ENCODE data around the gene ITGA8. TPM values are rescaled to one million over a fixed set of nuclear protein-coding genes. Genes with fewer than 3 reads are reported as not detected.
"Not testable (repeated sequence)": the region's sequence is repeated elsewhere in the genome, so short reads cannot be mapped to it uniquely, and the experiment has no call there.

The ITGA8 gene
- total RNA-seq, 1 donor from 2014 or later, result not detected

DNA sequence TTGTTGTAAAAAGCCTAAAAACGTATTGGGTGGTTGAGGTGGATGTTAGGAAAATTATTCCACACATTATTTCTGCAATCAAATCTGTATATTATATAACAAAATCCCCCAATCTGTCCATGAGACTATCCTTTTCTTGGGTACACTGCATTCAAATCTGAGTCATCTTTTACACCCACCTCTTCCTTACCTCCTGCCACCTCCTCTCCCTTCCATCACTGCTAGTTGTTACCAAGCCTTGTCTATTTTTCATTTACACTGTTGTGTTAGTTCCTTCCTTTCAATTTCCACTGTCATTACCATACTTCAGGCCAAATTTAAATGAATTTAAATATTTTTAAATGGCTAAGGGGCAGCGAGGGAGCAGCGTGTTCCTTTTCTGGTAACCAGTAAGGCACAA is 83.3 kb downstream of the ITGA8 start:
- Mint-ChIP-seq H3K4me1 (no peaks in the 10 kb centered on the region), H3K36me3 (ENCODE audit: low read depth) (no peaks in the 10 kb centered on the region), H3K4me3 (no peak overlapping the region), H3K27ac (no peak overlapping the region), H3K9me3 (no peaks in the 10 kb centered on the region), H3K27me3 (no peaks in the 10 kb centered on the region)
- ChIA-PET POLR2A (no interaction called here), CTCF (no interaction called here)
- TF ChIP-seq, protein P1, sequence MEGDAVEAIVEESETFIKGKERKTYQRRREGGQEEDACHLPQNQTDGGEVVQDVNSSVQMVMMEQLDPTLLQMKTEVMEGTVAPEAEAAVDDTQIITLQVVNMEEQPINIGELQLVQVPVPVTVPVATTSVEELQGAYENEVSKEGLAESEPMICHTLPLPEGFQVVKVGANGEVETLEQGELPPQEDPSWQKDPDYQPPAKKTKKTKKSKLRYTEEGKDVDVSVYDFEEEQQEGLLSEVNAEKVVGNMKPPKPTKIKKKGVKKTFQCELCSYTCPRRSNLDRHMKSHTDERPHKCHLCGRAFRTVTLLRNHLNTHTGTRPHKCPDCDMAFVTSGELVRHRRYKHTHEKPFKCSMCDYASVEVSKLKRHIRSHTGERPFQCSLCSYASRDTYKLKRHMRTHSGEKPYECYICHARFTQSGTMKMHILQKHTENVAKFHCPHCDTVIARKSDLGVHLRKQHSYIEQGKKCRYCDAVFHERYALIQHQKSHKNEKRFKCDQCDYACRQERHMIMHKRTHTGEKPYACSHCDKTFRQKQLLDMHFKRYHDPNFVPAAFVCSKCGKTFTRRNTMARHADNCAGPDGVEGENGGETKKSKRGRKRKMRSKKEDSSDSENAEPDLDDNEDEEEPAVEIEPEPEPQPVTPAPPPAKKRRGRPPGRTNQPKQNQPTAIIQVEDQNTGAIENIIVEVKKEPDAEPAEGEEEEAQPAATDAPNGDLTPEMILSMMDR (IDR thresholded peaks at IDR 0.05), result no peak
- intact Hi-C loops (cut with micrococcal nuclease), result no loop called here
- ATAC-seq (ENCODE audit: low read depth) (no peak), DNase-seq (no peak)

DNA sequence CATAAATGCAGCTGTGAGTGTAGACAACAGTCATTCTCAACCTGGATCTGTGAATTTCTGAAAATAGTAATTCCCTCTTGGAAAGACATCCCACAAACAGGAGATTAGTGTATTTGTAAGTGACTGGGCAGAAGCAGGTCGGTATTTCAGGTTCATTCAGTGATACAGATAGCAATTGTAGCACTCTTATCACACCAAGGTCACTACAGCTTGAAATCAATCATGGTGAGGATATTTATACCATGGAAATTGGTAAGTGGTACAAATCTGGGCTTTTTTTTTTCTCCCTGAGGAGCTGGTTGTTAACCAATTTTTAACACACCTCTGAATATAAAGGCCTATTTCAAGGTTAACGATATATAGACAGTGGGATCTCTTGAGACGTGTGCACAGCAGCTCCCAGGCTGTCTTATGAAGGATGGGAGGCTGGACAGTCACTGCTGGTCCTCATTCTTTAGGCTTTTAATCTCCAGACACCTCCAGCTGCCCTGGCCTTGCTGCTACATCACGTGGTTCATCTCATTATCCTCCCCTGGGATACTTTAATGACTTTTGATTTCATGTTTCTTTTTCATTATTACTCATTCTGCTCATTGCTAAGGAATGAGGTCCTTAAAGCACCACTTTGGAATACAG is 87.1 kb downstream of the ITGA8 start:
- ChIA-PET CTCF (no interaction called here), POLR2A (no interaction called here)
- Mint-ChIP-seq H3K4me3 (no peak overlapping the region), H3K36me3 (ENCODE audit: low read depth) (no peaks in the 10 kb centered on the region), H3K9me3 (no peaks in the 10 kb centered on the region), H3K27me3 (no peaks in the 10 kb centered on the region), H3K4me1 (no peaks in the 10 kb centered on the region), H3K27ac (no peak overlapping the region)
- intact Hi-C loops (cut with micrococcal nuclease), result no loop called here
- ATAC-seq (ENCODE audit: low read depth) (no peak), DNase-seq (no peak)
- TF ChIP-seq, protein P1 (IDR thresholded peaks at IDR 0.05), result no peak

DNA sequence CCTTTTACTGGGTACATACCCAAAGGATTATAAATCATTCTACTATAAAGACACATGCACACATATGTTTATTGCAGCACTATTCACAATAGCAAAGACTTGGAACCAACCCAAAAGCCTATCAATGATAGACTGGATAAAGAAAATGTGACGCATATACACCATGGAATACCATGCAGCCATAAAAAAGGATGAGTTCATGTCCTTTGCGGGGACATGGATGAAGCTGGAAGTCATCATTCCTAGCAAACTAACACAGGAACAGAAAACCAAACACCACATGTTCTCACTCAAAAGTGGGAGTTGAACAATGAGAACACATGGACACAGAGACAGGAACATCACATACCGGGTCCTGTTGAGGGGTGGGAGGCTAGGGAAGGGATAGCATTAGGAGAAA is 88.5 kb downstream of the ITGA8 start:
- H3K9me3 Mint-ChIP-seq; POLR2A ChIA-PET; ATAC-seq (ENCODE audit: low read depth); H3K4me3 Mint-ChIP-seq; H3K4me1 Mint-ChIP-seq; H3K27me3 Mint-ChIP-seq; H3K27ac Mint-ChIP-seq; DNase-seq; intact Hi-C loops (cut with micrococcal nuclease); H3K36me3 Mint-ChIP-seq (ENCODE audit: low read depth); CTCF ChIA-PET: not testable (repeated sequence)

DNA sequence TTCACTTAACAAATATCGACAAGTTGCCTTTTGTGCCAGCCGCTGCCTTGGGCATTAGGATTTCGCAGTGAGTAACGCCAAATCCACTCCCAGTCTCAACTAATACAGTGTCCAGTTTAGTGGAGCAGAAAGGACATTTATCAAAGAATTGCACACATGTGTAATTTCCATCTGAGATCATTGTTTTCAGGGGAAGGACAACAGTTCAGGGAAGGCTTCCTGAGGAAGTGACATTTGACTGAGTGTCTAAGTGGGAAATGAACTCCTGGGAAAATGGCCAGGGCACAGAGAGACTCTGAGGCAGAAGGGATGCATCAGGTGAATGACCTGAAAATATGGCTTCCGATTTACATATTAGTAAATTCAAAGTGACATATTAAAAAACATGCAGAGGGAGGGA is 89.4 kb downstream of the ITGA8 start:
- Mint-ChIP-seq H3K27ac (no peak overlapping the region), H3K9me3 (no peaks in the 10 kb centered on the region), H3K4me3 (no peak overlapping the region), H3K36me3 (ENCODE audit: low read depth) (no peaks in the 10 kb centered on the region), H3K4me1 (no peaks in the 10 kb centered on the region), H3K27me3 (no peaks in the 10 kb centered on the region)
- intact Hi-C loops (cut with micrococcal nuclease), result no loop called here
- ATAC-seq (ENCODE audit: low read depth), result no peak
- POLR2A ChIA-PET, result no interaction called here
- CTCF ChIA-PET, result no interaction called here
- no peak for DNase-seq
- TF ChIP-seq, protein P1 (IDR thresholded peaks at IDR 0.05), result no peak

DNA sequence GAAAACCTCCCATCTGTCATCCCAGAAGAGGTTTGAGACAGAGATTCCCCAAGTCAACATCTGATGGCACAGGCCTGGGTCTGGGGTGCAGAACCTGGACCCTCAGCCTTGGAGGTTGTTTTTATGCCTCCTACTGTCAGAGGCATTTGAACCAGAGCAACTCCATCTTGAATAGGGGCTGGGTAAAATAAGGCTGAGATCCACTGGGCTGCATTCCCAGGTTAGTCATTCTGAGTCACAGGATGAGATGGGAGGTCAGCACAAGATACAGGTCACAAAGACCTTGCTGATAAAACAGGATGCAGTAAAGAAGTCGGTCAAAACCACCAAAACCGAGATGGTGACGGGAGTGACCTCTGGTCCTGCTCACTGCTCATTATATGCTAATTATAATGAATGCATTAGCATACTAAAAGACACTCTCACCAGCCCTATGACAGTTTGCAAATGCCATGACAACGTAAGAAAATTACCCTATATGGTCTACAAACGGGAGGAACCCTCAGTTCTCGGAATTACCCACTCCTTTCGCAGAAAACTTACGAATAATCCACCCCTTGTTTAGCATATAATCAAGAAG is 92.0 kb downstream of the ITGA8 start:
- TF ChIP-seq, protein P1 (IDR thresholded peaks at IDR 0.05), result no peak
- Mint-ChIP-seq H3K4me3 (no peak overlapping the region), H3K27ac (no peak overlapping the region), H3K36me3 (ENCODE audit: low read depth) (no peaks in the 10 kb centered on the region), H3K27me3 (no peaks in the 10 kb centered on the region), H3K4me1 (no peaks in the 10 kb centered on the region), H3K9me3 (no peaks in the 10 kb centered on the region)
- no peak for ATAC-seq (ENCODE audit: low read depth)
- POLR2A ChIA-PET, result no interaction called here
- intact Hi-C loops (cut with micrococcal nuclease), result no loop called here
- CTCF ChIA-PET, result no interaction called here
- DNase-seq, result no peak

DNA sequence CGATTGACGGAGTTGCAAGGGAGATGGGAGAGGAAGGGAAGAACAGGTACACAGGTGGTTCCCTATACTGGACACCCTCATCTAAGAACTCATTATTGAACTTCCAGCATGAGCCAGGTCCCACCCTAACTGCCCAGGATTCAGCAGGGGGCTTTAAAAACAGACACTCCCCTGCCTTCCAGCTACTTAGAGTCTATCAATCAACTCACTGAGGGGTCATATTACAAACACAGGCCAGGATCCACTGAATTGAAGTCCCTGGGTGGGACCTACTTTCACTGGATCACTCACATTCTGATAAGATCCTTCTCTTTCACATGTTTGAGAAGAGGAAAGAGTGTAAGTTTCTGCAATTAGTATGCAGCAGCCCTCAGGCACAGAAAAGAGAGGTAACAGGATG is 92.8 kb downstream of the ITGA8 start:
- no peak overlapping the region for H3K4me3 Mint-ChIP-seq
- TF ChIP-seq, protein P1 (IDR thresholded peaks at IDR 0.05), result no peak
- H3K27ac Mint-ChIP-seq, result no peak overlapping the region
- ATAC-seq (ENCODE audit: low read depth) (no peak), DNase-seq (no peak)
- CTCF ChIA-PET, result no interaction called here
- H3K36me3 Mint-ChIP-seq (ENCODE audit: low read depth), result no peaks in the 10 kb centered on the region
- no peaks in the 10 kb centered on the region for H3K4me1 Mint-ChIP-seq
- H3K9me3 Mint-ChIP-seq, result no peaks in the 10 kb centered on the region
- POLR2A ChIA-PET, result no interaction called here
- intact Hi-C loops (cut with micrococcal nuclease), result no loop called here
- H3K27me3 Mint-ChIP-seq, result no peaks in the 10 kb centered on the region

Measured in activated B cell treated with CpG ODN at 0.5 μM for 24 hours (primary cell).